Femur (tissue), 1 donor: ENCODE results near the gene CHRM5.
"Not testable (repeated sequence)": the region's sequence is repeated elsewhere in the genome, so short reads cannot be mapped to it uniquely, and the experiment has no call there.

Source experiments
- DNase-seq: peaks from one replicate; pipeline ENCODE4 v3.0.0-alpha.2; 2017

CHRM5 gene

DNA sequence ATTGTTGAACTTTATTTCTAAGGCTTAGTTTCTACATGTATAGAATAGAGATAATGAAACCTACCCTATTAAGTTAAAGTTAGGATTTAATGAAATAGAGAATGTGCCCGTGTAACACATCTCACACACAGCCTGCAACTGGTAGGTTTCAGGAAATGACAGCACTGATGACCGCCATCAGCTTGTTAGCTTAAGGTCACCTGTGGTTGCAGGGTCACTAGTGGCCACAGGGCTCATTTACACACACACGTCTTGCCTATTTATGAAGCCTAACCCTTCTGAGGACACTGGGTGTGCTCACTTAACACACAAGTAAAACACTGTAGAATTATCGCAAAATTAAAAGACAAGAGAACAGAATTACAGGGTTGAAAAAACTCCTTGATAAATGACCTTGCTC, 20.1 kb downstream of the CHRM5 start:
- no peak for DNase-seq

DNA sequence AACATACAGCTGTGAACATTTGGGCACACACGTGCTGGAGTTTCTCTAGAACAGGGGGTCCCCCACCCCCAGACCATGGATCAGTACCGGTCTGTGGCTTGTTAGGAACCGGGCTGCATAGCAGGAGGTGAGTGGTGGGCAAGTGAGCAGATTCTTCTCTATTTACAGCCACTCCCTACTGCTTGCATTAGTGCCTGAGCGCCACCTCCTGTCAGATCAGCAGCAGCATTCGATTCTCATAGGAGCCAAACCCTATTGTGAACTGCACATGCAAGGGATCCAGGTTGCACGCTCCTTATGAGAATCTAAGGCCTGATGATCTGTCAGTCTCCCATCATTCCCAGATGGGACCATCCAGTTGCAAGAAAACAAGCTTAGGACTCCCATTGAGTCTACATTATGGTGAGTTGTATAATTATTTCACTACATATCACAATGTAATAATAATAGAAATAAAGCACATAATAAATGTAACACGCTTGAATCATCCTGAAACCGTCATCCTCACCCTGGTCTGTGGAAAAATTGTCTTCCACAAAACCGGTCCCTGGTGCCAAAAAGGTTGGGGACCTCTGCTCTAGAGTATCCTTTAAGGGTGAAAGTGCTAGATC, 25.8 kb downstream of the CHRM5 start:
- peak; percentile 18 for DNase-seq

DNA sequence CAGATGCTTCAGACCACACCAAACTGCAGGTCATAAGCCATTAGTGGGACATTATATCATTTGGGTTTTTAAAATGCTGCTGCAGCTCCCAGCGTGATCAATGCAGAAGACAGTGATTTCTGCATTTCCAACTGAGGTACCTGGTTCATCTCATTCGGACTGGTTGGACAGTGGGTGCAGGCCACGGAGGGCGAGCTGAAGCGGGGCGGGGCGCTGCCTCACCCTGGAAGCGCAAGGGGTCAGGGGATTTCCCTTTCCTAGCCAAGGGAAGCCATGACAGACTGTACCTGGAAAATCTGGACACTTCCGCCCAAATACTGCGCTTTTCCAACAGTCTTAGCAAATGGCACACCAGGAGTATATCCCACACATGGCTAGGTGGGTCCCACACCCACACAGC, 27.4 kb downstream of the CHRM5 start:
- not testable (repeated sequence) for DNase-seq

DNA sequence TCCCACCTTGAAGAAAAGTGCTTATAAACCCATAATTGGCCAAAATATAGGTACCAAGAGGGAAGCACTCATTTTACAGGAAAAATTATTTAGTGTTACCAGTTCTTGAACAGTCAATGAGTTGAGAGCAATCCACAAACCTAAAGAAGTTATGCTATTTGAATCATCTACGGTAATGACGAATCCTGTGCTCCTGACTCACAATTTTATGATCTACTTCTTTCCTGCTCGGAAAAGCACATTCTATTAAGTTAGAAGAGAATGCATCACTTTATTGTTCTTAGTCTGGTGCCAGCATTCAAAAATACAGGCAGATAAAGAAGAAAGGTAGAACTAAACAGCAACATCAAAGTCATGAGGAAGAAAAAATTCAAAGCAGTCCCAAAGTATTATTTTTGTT, 33.2 kb downstream of the CHRM5 start:
- no peak for DNase-seq

DNA sequence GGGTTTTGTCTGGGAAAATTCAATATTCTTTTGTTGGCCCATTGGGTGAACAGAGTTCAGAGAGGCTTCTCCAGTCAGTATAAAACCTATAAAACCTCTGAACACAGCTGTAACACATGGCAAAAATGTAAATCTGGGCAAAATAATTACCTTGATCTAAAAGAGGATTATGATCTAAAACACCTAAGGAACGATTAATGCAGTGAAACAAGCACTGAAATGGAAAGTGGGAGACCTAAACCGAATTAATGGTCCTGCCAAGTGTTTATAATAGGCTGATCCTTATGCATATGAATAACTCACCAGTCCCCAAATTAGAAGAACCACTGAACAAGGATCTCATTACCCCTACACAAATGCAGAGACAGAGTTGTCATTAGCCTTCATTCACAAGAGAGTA, 38.1 kb downstream of the CHRM5 start:
- no peak for DNase-seq

DNA sequence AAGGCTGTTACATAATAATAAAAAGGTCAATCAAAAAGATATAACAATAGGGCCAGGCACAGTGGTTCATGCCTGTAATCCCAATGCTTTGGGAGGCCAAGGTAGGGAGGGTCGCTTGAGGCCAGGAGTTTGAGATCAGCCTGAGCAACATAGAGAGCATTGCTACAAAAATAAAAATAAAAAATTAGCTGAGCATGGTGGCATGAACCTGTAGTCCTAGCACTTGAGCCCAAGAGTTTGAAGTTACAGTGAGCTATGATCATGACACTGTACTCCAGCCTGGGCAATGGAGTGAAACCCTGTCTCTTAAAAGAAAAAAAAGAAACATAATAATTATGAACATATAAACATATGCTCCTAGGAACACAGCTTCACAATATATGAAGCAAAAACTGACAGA, 41.4 kb downstream of the CHRM5 start:
- no peak for DNase-seq

DNA sequence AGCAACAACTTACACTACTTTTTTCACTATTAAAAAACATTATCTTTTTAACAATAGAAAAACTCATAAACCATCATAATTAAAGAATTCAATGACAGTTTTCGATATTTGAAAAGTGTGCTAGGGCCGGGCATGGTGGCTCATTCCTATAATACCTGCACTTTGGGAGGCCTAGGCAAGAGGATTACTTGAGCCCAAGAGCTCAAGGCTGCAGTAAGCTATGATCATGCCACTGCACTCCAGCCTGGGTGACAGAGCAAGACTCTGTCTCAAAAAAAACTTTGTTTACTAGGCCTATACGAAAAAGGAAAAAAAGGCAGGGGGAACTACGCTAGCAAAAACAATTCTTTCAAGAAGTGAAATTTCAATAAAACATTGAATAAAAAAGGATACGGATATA, 42.6 kb downstream of the CHRM5 start:
- no peak for DNase-seq

DNA sequence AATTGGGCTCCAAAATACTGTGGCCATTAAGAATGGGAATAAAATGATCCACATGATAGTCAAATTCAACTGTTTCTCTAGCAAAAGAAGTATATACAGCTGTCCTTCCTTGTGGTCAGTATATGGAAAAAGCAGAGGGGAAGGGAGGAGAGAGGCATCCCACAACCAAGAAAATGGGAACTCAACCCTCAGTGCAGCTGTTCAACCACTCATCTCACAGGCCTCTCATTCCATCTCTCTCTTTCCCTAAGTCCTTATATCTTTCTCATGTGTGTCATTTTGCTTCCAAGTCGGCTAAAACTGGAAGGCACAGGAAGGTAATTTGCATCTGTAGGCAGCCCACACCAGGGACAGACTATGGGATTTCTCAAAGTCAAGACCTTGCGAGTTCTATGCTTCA, 43.2 kb downstream of the CHRM5 start:
- peak; percentile 35 for DNase-seq

DNA sequence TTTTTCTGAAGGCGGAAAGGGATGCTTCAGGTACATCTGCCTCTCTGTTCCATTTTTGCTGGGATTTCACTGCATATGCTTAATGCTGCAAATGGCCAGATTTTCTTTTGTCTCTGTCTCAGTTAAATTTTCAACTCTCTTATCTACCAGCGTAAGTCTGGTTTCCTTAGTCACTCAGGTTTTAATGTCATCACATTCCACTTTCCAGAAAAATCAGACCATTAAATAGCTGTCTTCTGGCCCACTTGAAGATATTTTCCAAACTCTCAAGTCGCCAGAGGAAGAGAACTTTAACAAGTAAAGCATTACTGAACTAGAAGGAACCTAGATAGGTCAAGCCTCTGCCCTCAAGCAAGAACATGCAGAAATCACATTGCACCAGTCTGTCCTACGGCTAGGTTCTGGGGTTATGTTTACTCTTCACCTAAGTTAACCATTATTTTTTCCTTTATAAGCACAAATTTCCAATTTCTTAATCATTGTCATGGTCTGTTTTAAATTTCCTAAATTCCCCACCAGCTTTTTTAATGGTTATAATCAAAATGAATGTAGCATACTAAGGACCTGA, 44.2 kb downstream of the CHRM5 start:
- DNase-seq = no peak

DNA sequence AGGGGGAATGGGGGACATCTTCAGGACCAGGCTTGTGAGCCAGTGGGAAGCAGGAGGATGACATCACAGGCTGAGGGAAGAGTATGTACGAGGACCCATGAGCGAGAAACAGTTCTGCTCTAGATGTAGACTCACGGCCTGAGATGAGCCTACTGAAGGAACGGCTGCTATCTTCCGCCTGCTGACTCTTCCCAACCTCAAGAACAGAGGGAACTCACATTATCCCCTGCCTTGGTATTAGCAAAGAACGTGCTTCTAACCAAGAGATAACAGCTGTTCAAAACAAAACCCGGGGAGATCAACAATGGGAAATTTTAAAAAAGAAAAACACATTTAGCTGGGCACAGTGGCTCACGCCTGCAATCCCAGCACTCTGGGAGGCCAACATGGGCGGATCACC, 45.4 kb downstream of the CHRM5 start:
- no peak for DNase-seq

DNA sequence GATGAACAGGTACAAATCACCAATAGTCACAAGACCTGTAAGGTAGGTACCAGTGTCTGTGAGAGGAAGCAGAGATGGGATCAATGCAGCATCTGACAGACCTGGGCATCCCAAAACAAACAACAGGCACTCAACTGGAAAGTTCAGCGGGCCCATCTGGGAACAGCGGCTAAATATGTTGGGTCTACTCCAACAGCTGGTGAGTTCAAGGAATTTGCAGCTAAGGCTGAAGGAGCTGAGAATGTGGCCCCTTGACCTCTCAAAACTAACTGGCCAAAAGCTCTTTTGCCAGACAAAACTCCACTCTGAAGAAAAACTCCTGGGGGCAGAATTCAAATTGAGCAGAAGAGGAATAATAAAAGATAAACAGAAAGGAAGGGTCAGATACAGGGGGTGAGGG, 46.3 kb downstream of the CHRM5 start:
- DNase-seq = no peak

DNA sequence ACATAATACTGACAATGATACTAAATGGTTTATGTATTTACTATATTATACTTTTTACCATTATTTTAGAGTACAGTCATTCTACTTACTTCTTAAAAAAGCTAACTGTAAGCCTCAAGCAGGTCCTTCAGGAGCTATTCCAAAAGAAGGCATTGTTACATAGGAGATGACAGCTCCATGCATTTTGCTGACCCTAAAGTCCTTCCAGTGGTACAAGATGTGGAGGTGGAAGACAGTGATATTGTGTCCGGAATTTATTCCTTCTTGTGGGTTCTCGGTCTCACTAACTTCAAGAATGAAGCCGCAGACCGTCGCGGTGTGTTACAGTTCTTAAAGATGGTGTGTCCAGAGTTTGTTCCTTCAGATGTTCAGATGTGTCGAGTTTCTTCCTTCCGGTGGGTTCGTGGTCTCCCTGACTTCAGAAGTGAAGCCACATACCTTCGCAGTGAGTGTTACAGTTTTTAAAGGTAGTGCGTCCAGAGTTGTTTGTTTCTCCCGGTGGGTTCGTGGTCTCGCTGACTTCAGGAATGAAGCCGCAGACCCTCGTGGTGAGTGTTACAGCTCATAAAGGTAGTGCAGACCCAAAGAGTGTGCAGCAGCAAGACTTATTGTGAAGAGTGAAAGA, 49.8 kb downstream of the CHRM5 start:
- no peak for DNase-seq

DNA sequence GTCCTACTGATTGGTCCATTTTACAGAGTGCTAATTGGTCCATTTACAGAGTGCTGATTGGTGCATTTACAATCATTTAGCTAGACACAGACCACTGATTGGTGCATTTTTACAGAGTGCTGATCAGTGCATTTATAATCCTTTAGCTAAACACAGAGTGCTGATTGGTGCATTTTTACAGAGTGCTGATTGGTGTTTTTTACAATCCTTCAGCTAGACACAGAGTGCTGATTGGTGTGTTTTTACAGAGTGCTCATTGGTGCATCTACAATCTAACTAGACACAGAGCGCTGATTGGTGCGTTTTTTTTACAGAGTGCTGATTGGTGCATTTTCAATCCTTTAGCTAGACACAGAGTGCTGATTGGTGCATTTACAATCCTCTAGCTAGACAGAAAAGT, 50.4 kb downstream of the CHRM5 start:
- DNase-seq = not testable (repeated sequence)

DNA sequence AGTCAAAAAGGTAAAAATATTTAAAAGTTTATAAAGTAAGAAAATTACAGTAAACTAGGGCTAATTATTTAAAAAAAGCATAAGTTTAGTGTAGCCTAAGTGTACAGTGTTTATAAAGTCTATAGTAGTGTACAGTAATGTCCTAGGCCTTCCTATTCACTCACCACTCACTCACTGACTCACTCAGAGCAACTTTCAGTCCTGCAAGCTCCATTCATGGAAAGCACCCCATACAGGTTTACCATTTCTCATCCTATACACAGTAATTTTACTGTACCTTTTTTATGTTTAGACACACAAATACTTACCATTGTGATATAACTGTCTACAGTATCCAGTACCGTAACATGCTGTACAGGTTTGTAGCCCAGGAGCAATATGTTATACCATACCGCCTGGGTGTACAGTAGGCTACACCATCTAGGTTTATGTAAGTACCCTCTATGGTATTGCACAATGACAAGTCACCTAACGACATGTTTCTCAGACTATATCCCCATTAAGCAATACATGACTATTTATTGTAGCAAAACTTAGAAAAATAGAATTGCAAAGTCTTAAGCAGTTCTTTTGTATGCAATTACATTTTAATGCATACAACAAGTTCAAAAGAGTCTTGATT, 51.2 kb downstream of the CHRM5 start:
- no peak for DNase-seq

DNA sequence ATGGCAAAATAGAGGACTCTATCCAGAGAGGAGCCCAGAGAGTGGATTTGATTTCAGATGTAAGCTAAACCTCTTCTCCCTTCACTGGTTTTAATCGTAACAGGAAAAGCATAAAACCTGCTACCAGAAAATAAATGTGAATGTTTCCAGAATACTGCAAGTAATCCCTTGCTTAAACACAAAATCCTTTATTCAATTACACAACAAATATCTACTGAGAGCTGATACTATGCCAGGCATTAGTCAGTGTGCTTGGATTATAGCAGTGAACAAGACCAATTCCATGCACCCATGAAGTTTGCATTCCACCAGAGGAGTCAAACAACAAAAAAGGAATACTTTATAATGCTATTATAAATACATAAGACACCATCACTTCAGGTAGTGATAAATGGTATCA, 55.6 kb downstream of the CHRM5 start:
- DNase-seq = no peak

DNA sequence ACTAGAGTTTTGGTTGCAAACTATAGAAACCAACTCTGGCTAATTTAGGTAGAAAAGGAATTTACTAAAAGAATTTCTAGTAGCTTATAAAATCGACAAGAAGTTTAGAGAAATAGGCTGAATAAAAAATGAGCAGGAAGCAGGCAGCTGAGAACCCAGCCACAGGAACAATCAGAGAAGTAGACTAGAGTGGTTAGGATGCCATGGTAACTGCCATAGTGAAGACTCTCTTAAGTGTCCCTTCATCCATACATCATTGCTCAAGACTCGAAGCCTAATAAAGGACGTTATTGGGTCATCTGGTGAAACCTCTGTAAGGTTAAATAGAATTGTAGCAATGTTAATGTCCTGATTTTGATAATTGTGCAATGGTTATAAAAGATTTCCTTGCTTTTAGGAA, 57.0 kb downstream of the CHRM5 start:
- DNase-seq = no peak

DNA sequence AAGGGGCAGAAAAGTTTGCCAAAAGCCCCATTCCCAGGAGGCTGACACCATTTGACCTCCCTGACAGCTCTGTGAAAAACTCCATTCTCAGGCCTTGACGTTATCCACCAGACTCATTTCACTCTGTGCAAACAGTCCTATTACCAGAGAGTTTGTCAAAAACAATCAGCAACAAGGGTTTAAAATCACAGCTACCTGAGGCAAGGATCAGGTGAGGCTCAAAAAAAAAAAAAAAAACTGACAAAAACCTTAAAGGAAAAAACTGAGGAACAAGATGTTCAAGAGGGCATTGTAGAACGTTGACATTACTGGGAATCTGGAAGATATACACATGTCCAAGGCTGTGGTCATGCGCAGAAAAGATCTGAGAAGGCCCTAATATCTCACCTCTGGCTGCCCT, 59.3 kb downstream of the CHRM5 start:
- DNase-seq = no peak

DNA sequence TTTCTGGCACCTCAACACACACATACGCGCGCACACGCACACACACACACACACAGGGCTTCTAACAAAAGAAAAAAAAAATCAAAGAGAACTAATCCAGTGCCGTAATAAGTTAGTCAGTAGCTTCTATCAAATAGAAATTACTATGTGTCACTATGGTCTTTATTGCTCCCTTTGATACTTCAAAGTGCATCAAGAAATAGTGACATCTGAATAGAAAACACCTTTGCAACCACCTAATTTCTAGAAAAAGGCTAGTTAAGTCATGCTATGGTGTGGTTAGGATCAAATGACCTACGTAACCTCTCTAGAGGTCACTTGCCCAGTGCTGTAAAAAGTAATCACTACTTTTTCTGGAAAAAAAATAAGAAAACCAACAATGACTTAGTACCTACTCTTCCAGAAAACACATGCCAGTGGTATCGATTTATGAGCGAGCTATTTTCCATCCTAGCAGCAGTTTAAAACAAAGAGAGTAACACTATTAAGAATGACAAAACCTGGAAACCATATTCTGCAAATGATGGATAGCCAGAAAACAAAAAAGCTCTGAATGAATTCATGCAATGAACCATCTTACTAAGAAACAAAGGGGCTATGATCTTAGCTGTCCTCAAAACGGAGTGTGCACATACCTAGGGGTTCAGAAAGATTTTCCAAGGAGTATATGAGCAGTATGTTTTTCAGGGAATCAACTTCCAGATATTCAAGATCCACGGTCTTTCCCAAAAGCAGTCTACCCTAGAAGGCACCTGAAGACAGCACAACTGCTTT, 63.9 kb downstream of the CHRM5 start:
- DNase-seq = no peak

DNA sequence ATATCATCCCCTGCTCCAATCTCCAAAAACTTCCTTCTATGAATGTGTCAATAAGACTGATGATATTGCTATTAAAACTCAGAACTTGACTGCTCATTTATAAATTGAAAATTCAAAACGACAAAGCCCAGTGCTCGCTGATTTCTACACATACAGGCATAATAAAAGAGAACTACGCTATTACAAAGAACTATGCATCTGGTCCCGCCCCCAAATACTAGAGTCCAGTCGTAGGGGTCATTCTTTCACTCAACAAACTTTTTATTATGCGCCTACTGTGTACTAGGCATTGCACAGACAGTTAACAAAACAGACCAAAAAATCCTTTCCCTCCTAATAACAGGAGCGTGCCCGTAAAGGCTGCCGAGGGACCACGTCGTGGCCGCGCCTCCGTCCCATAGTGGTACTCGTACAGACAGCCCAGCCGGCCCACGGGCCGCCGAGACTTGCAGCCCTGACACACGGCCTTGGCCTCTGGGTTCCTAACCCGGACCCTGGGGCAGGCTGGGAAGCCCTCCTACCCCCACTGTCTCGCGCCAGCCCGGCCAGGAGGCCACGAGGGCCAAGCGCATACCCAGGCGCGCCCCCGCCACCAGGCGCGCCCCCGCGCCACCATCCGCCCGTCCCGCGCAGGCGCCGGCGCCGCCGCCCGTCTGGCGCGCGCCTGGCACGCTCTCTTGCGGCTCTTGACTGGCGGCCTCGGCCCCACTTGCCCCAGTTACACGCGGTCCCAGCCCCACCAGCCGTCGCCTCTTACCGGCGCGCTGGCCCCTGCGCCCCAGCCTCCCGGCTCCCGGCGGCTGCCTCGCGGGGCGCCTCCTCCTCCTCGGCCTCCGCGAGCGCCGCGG, 70.0 kb downstream of the CHRM5 start:
- DNase-seq = peak; percentile 89

DNA sequence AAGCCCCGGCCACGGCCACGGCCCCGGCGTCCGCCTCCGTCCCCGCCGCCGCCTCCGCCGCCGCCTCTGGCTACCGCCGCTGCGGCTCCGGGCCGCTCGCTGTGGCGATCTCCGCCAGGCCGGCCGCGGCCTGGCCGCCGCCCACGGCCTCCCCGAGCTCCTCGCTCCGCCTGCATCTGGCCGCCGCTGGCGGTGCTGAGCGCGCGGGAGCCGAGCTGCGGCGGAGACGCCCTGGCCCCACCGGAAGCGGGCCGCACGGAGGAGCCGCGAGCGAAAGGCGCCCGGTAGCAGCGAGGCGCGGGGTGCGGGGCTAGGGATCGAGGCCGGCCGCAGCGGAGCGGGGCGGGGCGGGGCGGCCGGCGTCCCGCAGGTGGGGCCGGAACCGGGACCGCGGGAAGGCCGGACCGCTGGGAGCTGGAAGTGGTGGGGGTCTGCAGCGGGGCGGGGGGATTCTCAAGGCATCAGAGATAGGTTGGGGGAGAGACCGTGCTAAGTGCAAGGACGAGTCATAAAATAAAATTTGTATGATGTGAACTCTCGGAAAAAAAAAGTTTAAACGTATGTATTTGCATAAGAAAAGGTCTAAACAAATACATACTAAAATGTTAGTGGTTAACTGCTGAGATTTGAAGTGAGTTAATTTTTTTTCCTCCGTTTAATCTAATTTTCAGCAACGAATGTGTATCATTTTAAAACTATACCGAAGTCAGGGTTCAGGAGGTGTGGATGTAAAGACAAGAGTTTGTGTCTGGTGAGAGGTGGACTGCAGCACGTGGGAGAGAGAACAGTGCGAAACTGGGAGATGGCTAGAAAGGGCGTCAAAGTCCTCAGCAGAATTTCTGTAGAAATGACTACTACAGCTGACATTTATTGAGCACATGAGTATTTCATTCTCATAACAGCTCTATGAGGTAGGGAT, 70.8 kb downstream of the CHRM5 start, which contains the start of gene AVEN:
Gene AVEN (minus strand): TSS at position 334 of the 919 bp plus-strand sequence. CDS start 158 bp downstream, at position 176.
- peak; percentile 69 for DNase-seq

DNA sequence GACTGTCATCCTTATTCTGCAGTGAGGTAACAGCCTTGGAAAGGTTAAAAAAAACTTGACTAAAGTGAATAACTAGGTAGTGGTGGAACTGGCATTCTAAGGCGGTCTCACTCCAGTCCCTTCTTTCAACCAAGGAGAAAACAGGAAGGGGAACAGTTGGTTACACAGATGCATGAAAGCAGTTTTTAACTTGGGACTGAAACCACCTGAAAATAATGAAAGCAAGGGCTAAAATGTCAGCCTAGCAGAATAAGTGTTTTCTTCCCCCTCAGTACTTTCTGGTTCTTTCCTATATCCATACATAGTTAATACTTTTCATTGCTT, 71.5 kb downstream of the CHRM5 start:
- DNase-seq = no peak

DNA sequence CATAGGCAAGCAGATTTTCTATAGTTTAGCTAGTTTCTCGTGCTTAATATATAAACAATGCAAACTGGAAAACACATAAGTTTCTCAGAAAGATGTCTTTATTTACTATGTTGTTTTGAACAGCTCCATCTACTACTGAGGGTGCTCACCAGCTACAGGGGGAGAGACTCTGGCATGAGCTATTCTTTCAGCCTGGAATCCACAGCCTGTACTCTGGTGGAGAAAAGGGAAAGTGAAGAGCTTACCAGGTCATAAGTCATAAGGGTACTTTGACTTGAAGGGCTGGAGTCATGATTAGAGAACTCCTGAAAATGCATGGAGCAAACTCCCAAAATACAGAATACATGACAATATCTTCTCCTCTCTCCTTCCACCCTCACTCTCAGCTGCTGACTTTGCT, 75.1 kb downstream of the CHRM5 start:
- no peak for DNase-seq
